ENCODE data around the gene TCF23. TPM values are rescaled to one million over a fixed set of nuclear protein-coding genes. Genes with fewer than 3 reads are reported as not detected.

Gene TCF23
- total and polyA plus RNA-seq, 2 of the 8 experiments (the other 6 are each of a cell fraction or from before 2014, with no cell fraction given), result 0.02 TPM; not detected in 1

DNA sequence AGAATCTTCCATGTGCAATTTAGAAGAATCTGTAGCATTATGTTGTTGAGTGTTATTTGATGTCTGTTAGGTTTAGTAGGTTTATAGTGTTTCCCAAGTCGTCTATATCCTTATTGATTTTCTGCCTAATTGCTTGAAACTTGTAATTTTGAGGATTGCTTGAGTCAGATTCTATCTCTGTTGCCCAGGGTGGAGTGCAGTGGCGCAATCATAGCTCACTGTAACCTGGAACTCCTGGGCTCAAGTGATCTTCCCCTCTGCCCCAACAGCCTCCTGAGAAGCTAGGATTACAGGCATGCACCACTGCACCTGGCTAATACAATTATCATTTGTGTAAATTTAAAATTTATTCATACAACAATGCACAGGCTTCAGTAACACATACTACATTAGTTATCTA, 3.1 kb upstream of the TCF23 start (continued):
- TF ChIP-seq, protein P1, sequence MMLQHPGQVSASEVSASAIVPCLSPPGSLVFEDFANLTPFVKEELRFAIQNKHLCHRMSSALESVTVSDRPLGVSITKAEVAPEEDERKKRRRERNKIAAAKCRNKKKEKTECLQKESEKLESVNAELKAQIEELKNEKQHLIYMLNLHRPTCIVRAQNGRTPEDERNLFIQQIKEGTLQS (IDR thresholded peaks at IDR 0.05; ENCODE audit: insufficient read depth, low read depth, low read length), result no peak
- TF ChIP-seq CREB1 (IDR thresholded peaks at IDR 0.05) (no peak), ASH2L (IDR thresholded peaks at IDR 0.05; ENCODE audit: low read length) (no peak), TAF7 (optimal IDR thresholded peaks at IDR 0.05; ENCODE audit: borderline replicate concordance, low read depth, low read length) (no peak), CEBPB (IDR thresholded peaks at IDR 0.05; ENCODE audit: low read depth, low read length) (no peak), GTF2F1 (IDR thresholded peaks at IDR 0.05; ENCODE audit: borderline replicate concordance, low read depth, low read length) (no peak), SAP30 (IDR thresholded peaks at IDR 0.05; ENCODE audit: insufficient read depth, insufficient replicate concordance, low read length) (no peak)
